Naive B cell (primary cell): Measurements from ENCODE around the gene TMX4. TPM values are rescaled to one million over a fixed set of nuclear protein-coding genes. Genes with fewer than 3 reads are reported as not detected.

ENCODE experiments used
- ATAC-seq, 2 donors: fragments of 150-1000 bp; cut with Tn5 transposase; 2 replicates each; pipeline ENCODE4 v1.10.0; 2021; ENCODE audit warnings: low read depth in 2 of 2, mild to moderate bottlenecking in 2 of 2, moderate library complexity in 2 of 2
- DNase-seq: peaks from one replicate; pipeline ENCODE4 v3.0.0; 2022
- H3K27ac Mint-ChIP-seq, 6 donors: one replicate each; pipeline ENCODE4 v1.8.0; 2020 to 2022; ENCODE audit warnings: mild to moderate bottlenecking in 6 of 6, mixed read lengths in 6 of 6, moderate library complexity in 5 of 6, inconsistent platforms in 2 of 6
- H3K27me3 Mint-ChIP-seq, 3 donors: one replicate each; pipeline ENCODE4 v1.8.0; 2021 to 2022; ENCODE audit warnings: mixed read lengths in 3 of 3, mild to moderate bottlenecking in 1 of 3
- H3K36me3 Mint-ChIP-seq, 2 donors: one replicate each; pipeline ENCODE4 v1.8.0; 2020 to 2022; ENCODE audit warnings: mixed read lengths in 2 of 2, inconsistent platforms in 1 of 2, mild to moderate bottlenecking in 1 of 2
- H3K4me1 Mint-ChIP-seq, 3 donors: one replicate each; pipeline ENCODE4 v1.8.0; 2020 to 2022; ENCODE audit warnings: mixed read lengths in 3 of 3, inconsistent platforms in 1 of 3, mild to moderate bottlenecking in 1 of 3, moderate library complexity in 1 of 3
- H3K4me3 Mint-ChIP-seq, 8 donors: one replicate each; pipeline ENCODE4 v1.8.0; 2020 to 2022; ENCODE audit warnings: mild to moderate bottlenecking in 8 of 8, mixed read lengths in 8 of 8, moderate library complexity in 8 of 8, inconsistent platforms in 2 of 8
- H3K9me3 Mint-ChIP-seq, 7 donors: one replicate each; pipeline ENCODE4 v1.8.0; 2020 to 2022; ENCODE audit warnings: mixed read lengths in 7 of 7, mild to moderate bottlenecking in 5 of 7, inconsistent platforms in 2 of 7, moderate library complexity in 1 of 7
- polyA plus RNA-seq, 6 donors: library from polyadenylated mRNA; unstranded; fragments of 300-500 nt; fragmentation: Illumina TruSeq; gene quantifications; one replicate each; pipeline ENCODE4 v1.2.3, GENCODE V29; 2021; ENCODE audit warnings: low read depth in 6 of 6

Gene TMX4, protein sequence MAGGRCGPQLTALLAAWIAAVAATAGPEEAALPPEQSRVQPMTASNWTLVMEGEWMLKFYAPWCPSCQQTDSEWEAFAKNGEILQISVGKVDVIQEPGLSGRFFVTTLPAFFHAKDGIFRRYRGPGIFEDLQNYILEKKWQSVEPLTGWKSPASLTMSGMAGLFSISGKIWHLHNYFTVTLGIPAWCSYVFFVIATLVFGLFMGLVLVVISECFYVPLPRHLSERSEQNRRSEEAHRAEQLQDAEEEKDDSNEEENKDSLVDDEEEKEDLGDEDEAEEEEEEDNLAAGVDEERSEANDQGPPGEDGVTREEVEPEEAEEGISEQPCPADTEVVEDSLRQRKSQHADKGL
- polyA plus RNA-seq: 10 to 100 TPM; 41.9 to 56.9 (median 47.8) TPM

DNA sequence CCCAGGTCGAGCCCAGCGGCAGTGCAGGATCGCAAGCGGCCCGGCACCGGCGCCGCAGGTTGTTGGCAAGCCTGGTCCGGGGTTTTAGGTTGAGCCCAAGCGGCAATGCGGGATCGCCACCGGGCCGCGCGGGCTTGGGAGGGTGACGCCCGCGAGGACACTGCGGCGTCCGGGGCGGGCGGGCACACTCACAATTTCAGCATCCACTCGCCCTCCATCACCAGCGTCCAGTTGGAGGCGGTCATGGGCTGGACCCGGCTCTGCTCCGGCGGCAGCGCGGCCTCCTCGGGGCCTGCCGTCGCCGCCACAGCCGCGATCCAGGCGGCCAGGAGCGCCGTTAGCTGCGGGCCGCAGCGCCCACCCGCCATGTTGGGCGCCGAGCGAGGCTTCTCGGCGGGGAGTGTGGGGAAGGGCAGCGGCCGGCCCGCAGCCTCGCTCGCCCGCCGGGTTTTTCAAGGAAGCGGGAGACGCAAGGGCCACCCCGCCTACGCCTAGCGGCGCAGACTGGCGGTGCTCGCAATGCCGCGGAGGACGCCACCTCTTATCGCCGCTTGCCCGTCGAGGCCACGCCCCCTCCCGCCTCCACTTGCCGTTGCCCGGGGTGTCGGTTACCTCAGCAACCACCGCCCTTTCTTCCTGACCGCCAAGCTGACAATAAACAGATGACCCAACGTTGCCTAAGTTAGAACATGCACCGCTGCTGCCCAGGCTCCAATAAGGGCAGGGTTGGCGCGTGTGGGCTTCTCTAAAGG lies at the start of gene TMX4:
TMX4 (minus strand) TSS at position 516 of the 752 bp plus-strand sequence; CDS start at position 368, 148 bp downstream.
- ATAC-seq: peak; percentile 84 to 86
- H3K27ac Mint-ChIP-seq: peak within 1 kb of the TSS in 5 of 6 donors; percentile 13 to 91 (median 70)

DNA sequence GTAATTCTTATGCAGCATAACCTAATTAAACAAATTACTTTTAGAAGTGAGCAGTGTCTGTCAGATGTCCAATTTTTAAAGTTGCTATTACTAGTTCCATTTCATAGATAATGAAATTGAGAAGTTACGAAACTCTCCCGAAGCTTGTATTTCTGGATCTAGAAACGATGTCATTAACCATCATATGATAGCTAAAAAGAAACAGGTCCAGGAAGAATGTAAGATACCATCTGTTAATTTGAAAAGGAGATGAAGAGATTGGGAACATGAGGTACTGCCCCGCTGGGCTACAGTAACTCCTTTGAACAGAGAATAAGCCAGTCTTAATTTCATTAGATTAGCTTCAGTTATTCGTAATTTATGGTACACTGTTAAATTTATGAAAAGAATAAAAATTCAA lies 47.5 kb upstream of the TMX4 start:
- ATAC-seq: no peak
- Mint-ChIP-seq H3K9me3 (peaks cover 0 to 2% (median 0%) of the 10 kb centered on the region in 7 donors), H3K27ac (no peak overlapping the region)

More for the DNA sequence above, at the start of gene TMX4:
- Mint-ChIP-seq H3K4me3 (peak within 1 kb of the TSS in 5 of 8 donors; percentile 90 to 94 (median 93)), H3K36me3 (no peaks in the 10 kb centered on the region), H3K4me1 (peaks cover 9 to 26% (median 24%) of the 10 kb centered on the region in 3 donors), H3K9me3 (no peaks in the 10 kb centered on the region), H3K27me3 (no peaks in the 10 kb centered on the region)
- peak; percentile 90 for DNase-seq

DNA sequence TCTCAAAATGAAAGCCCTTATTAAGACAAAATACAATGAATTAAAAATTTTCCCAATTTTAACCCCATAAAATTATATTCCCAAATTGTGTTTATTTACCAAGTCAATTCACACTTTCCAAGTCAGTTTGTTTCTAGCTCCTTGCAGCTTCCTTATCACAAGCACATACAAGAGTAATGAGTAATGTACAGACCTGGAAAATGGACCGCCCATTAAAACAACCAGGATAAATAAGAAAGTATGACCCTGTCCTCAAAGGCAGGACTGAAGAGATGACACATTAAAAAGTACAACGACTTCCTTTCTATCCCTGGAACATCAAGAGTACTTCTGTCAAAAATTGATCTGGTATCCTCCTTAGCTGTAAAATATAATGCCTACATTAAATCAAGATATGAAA lies 47.1 kb upstream of the TMX4 start:
- Mint-ChIP-seq H3K27me3 (no peaks in the 10 kb centered on the region), H3K4me3 (no peak overlapping the region), H3K27ac (no peak overlapping the region), H3K9me3 (peaks cover 0 to 2% (median 0%) of the 10 kb centered on the region in 7 donors), H3K36me3 (no peaks in the 10 kb centered on the region), H3K4me1 (no peaks in the 10 kb centered on the region)
- no peak for ATAC-seq
- no peak for DNase-seq

More for the DNA sequence above, 47.5 kb upstream of the TMX4 start:
- DNase-seq: no peak
- Mint-ChIP-seq H3K4me1 (no peaks in the 10 kb centered on the region), H3K4me3 (no peak overlapping the region), H3K27me3 (no peaks in the 10 kb centered on the region), H3K36me3 (no peaks in the 10 kb centered on the region)

DNA sequence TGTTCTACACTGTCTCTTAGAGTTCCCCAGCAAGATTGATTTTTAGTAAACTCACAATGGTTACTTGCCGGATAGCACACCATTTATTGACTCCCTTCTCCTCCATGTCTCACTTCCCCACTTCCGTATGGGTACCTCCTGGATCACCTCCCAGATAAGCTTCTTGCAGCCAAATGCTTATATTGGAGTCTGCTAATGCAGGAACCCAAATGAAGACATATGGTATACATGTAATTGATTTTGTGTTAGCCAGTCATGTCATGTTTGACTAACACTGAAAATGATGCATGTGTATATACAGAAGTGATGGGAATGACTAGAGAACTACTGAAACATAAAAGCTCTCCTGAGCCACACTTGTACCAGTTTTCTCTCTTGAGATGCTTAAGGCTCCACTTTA lies 46.1 kb upstream of the TMX4 start:
- ATAC-seq (no peak), DNase-seq (no peak)
- Mint-ChIP-seq H3K27ac (no peak overlapping the region), H3K36me3 (no peaks in the 10 kb centered on the region), H3K4me1 (no peaks in the 10 kb centered on the region), H3K9me3 (peaks cover 0 to 2% (median 0%) of the 10 kb centered on the region in 7 donors), H3K27me3 (no peaks in the 10 kb centered on the region), H3K4me3 (no peak overlapping the region)

DNA sequence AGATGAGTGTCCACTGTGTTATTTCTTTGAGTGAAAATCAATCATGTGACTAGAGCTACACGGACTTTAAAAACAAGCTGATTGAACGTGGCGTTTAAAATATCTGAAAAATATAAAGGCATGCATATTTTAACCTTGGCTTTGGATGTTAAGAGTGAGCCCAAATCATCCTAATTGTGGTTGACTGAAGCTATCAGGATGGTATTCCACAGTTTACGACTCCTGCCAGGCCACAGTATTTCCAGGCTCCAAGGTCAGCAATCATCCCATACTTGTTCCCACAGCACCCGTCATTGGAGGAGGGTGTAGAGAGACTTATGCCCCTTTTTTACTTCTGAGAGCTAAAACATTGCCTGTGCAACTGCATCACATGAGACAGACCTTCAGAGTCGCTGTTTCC lies 43.2 kb upstream of the TMX4 start:
- Mint-ChIP-seq H3K27me3 (no peaks in the 10 kb centered on the region), H3K9me3 (peaks cover 0 to 2% (median 0%) of the 10 kb centered on the region in 7 donors), H3K4me1 (no peaks in the 10 kb centered on the region), H3K36me3 (no peaks in the 10 kb centered on the region), H3K27ac (no peak overlapping the region), H3K4me3 (no peak overlapping the region)
- no peak for DNase-seq
- ATAC-seq: no peak

DNA sequence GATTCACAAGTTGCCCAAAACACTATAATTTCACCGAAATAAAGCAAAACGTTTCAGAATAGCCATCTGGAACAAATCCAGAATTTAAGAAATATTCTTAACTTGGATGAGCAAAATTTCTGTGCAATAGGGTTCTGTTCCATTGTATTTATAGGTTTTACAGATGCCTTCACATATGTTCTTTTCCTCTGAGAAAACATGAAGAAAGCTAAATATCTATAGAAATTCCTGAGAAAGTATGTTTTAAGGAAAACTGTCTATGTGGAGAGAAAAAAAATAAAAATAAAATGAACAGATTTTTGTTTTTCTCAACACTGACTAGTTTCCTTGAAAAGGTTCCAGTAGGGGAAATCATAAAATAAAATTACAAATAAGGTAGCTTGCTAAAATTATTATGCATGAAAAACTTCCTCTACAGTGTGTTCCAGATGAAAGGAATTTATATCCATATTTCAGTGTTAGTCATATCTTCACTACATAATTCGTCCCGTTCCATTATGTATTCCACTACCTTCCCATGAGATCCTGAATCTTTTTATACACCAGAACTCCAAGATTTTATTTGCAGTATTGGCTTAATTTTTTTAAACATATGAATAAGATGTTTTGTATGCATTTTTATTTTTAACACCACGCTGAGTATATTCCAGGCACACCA lies 42.4 kb upstream of the TMX4 start:
- no peak for DNase-seq
- no peaks in the 10 kb centered on the region for H3K27me3 Mint-ChIP-seq
- ATAC-seq: no peak
- H3K36me3 Mint-ChIP-seq: no peaks in the 10 kb centered on the region
- H3K27ac Mint-ChIP-seq: no peak overlapping the region
- H3K9me3 Mint-ChIP-seq: peaks cover 0 to 2% (median 0%) of the 10 kb centered on the region in 7 donors
- H3K4me1 Mint-ChIP-seq: no peaks in the 10 kb centered on the region
- no peak overlapping the region for H3K4me3 Mint-ChIP-seq

DNA sequence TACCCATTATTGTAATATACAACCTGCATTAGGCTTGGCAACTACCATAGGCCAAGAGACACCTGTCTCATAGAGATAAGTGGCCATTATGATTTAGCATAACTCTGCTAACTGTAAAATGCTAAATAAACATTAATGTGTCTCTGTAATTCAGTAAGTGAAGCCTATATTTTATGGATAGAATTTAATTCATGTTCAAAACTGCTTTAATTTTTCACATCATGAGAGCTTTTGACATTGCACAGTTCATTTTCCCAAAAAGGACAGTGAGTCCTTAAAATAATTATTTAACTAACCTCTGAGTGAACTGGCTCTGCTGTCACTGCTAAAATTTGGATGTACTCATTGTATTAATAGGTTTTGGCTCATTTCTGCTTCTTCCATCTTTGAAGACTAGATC lies 41.4 kb upstream of the TMX4 start:
- Mint-ChIP-seq H3K4me1 (no peaks in the 10 kb centered on the region), H3K36me3 (no peaks in the 10 kb centered on the region), H3K9me3 (peaks cover 0 to 2% (median 0%) of the 10 kb centered on the region in 7 donors), H3K27me3 (no peaks in the 10 kb centered on the region), H3K27ac (no peak overlapping the region), H3K4me3 (no peak overlapping the region)
- DNase-seq (no peak), ATAC-seq (no peak)

DNA sequence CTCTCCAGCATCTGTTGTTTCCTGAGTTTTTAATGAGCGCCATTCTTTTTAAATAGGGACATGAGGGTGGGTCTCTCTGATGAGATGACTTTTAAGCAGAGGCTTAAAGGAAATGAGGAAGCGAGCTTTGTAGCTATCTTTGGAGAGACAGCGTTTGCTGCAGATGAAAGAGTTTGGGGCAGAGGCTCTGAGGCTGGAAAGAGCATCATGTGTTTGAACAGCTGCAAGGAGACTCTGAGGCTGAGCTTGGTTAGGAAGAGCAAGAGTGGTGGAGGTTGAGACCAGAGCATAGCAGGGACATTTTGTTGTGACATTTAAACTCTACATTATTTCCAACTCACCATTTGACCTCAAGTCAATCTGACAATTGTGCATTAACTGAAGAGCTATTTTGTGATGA lies 38.3 kb upstream of the TMX4 start:
- ATAC-seq: peak in 1 of 2 donors; percentile 14
- no peak overlapping the region for H3K4me3 Mint-ChIP-seq

DNA sequence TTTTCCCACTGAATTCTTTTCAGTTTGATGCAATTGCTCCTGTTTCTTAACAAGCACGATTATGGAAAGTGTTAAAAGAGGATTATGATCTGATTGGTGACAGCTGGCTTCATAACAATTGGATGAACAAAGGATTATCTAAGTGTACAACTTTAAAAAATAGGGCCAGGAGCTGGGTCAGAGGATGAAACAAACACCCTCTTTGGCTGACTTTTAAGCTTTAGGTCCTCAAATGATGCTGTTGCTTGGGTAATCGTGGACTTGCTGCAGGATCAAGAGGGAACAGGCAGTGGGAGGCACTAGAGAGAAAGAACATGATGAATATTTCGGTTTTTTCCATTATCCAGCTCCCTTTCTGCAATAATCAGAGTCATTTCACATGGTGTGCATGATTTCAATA lies 35.5 kb upstream of the TMX4 start:
- H3K36me3 Mint-ChIP-seq: no peaks in the 10 kb centered on the region
- no peak for ATAC-seq
- H3K27me3 Mint-ChIP-seq: no peaks in the 10 kb centered on the region
- no peaks in the 10 kb centered on the region for H3K9me3 Mint-ChIP-seq
- no peaks in the 10 kb centered on the region for H3K4me1 Mint-ChIP-seq
- H3K4me3 Mint-ChIP-seq: no peak overlapping the region
- DNase-seq: no peak
- no peak overlapping the region for H3K27ac Mint-ChIP-seq

More for the DNA sequence above, 38.3 kb upstream of the TMX4 start:
- H3K9me3 Mint-ChIP-seq: no peaks in the 10 kb centered on the region
- H3K27me3 Mint-ChIP-seq: no peaks in the 10 kb centered on the region
- H3K27ac Mint-ChIP-seq: no peak overlapping the region
- no peaks in the 10 kb centered on the region for H3K4me1 Mint-ChIP-seq
- H3K36me3 Mint-ChIP-seq: no peaks in the 10 kb centered on the region
- DNase-seq: no peak

DNA sequence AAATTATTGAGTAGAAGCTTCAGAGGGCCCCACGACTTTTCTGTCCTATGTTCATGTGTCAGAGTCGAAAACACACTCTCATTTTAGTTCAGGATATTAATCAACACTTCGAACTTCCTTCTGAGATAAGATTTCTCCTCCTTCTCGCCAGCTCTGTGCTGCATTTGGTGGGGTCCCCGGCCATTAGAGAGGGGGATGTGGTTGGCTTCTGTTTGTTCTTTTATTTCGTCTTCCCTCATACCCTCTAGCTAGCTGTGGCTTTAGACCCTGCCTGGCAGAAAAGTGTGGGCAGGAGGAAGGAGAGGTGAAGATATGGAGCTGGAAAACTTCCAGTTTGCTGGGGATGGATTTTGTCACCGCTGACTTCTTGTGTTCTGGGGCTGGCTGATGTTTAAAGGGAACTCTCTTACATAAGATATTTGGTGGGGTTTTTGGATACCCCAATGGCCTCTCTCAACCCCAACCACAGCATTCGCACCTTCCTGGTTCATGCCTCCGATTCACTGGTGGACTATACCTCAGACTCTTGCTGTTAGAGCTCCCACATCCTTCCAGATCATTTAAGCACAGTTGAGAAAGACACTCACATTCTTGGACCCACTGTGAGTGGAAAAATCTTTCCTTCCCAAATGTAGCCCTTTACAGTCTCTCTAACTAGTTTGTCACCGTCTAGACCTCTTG lies 30.7 kb upstream of the TMX4 start:
- H3K36me3 Mint-ChIP-seq: no peaks in the 10 kb centered on the region
- no peaks in the 10 kb centered on the region for H3K4me1 Mint-ChIP-seq
- ATAC-seq: no peak
- H3K9me3 Mint-ChIP-seq: no peaks in the 10 kb centered on the region
- no peak overlapping the region for H3K4me3 Mint-ChIP-seq
- H3K27me3 Mint-ChIP-seq: no peaks in the 10 kb centered on the region
- no peak for DNase-seq
- peak overlapping the region in 1 of 6 donors; percentile 36 for H3K27ac Mint-ChIP-seq

DNA sequence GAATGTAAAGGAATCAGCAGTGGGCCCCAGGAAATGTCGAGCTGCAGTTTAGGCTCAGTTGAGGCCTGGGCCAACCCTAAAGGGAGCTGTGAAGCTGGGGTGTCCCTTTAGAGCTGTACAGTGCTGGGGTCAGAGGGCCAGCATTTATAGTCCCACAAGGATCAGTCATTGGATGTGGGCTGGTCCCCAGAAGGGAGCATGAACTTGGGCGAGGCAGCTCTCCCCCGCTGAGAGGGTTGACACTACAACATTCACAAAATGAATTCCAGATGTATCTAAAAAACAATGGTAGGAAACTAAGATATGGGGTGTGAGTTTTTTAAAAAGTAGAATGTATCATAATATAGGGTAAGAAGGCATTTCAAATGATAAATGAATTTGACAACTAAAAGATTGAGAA lies 29.7 kb upstream of the TMX4 start:
- ATAC-seq: no peak
- Mint-ChIP-seq H3K9me3 (no peaks in the 10 kb centered on the region), H3K27ac (no peak overlapping the region), H3K36me3 (no peaks in the 10 kb centered on the region), H3K4me3 (no peak overlapping the region), H3K4me1 (no peaks in the 10 kb centered on the region), H3K27me3 (no peaks in the 10 kb centered on the region)
- DNase-seq: no peak

DNA sequence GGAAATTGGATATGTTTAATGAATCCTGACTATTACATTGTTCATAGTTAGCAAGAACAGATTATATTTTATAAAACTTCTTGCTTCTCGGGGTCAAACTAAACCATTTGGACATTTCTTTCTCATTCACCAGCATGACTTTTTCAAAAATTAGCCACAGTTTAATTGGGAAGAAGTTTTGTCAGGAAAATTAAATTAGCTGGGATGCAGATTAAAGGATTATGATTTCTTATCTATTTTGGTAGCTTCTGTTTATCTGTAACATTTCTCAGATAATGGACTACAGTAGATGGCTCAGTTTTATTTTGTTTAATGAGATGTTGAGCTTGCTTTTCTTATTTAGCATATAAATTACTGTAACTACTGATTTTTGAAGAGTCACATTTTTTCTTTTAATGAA lies 26.4 kb upstream of the TMX4 start:
- no peak overlapping the region for H3K27ac Mint-ChIP-seq
- H3K27me3 Mint-ChIP-seq: peaks cover 0 to 4% (median 0%) of the 10 kb centered on the region in 3 donors
- no peaks in the 10 kb centered on the region for H3K36me3 Mint-ChIP-seq
- ATAC-seq (no peak), DNase-seq (no peak)
- no peaks in the 10 kb centered on the region for H3K9me3 Mint-ChIP-seq
- no peaks in the 10 kb centered on the region for H3K4me1 Mint-ChIP-seq
- H3K4me3 Mint-ChIP-seq: no peak overlapping the region

DNA sequence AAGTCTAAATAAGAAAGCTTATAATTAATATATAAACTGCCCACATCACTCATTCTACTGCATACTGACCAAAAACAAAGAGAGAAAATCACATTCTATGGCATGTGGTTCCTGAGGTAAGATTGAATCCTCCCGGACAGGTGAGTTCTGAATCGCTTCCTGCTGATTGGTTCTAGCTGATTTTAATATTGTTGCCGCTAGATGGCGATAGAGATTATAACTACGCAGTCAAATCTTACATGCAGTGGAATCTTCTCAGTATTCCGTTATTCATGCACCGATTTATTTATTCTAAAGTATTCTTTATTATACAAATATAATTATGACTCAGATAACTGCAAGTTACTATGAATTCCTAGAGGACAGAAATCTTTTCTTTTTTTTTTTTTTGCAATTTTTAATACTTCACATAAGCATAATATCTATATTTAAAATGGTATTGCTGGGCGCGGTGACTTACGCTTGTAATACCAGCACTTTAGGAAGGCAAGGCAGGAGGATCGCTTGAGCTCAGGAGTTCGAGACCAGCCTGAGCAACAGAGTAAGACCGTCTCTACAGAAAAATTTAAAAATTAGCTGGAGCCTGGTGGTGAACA lies 24.2 kb upstream of the TMX4 start:
- Mint-ChIP-seq H3K27me3 (peaks cover 0 to 5% (median 4%) of the 10 kb centered on the region in 3 donors), H3K4me1 (no peaks in the 10 kb centered on the region), H3K4me3 (no peak overlapping the region), H3K36me3 (no peaks in the 10 kb centered on the region), H3K27ac (no peak overlapping the region), H3K9me3 (no peaks in the 10 kb centered on the region)
- DNase-seq: peak; percentile 52
- ATAC-seq: peak; percentile 72 to 85
